ENCODE data around the gene CHTF18.

GRCh38 chr16:824601-825000 is 36.2 kb downstream of the CHTF18 start:
- TF ChIP-seq POLR2A (IDR thresholded peaks at IDR 0.05) (no peak), CTCF (IDR thresholded peaks at IDR 0.05) (no peak)

All from esophagus squamous epithelium (tissue), 4 donors.